ENCODE data around the gene SERBP1.

DNA sequence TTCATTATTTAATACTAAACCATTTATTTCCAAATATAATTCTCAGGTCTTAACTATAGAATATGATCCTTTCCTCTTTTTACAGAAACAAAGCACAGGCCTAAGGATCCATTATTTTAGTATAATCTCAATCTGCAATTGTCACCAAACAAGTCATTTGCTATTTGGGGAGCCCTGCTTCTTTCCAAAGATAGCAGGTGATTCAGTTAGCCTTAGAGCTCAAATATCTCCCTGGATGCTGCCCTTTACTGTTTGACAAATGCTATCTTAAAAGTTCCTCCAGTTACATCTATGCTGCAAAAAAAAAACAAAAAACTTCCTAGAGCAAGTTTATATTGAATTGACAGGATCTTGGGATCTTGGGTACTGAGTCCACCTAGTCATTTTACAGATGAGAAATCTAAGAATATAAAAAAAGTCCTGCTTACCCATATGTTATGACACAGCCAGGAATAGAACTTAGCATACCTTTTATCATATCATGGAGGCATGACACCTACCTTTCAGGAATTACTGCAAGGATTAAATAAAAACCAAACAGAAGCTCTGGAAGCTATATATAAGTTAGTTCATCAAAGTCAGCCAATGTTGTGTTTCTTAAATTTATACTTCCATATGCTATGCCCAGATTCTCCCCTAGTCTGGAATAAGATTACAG is 9.2 kb downstream of the SERBP1 start:
- TF ChIP-seq, protein P1, sequence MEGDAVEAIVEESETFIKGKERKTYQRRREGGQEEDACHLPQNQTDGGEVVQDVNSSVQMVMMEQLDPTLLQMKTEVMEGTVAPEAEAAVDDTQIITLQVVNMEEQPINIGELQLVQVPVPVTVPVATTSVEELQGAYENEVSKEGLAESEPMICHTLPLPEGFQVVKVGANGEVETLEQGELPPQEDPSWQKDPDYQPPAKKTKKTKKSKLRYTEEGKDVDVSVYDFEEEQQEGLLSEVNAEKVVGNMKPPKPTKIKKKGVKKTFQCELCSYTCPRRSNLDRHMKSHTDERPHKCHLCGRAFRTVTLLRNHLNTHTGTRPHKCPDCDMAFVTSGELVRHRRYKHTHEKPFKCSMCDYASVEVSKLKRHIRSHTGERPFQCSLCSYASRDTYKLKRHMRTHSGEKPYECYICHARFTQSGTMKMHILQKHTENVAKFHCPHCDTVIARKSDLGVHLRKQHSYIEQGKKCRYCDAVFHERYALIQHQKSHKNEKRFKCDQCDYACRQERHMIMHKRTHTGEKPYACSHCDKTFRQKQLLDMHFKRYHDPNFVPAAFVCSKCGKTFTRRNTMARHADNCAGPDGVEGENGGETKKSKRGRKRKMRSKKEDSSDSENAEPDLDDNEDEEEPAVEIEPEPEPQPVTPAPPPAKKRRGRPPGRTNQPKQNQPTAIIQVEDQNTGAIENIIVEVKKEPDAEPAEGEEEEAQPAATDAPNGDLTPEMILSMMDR (IDR thresholded peaks at IDR 0.05), result no peak
- TF ChIP-seq POLR2A (IDR thresholded peaks at IDR 0.05), result no peak
